Calu3 (cell line): Measurements from ENCODE around the gene FAM156A. TPM values are rescaled to one million over a fixed set of nuclear protein-coding genes. Genes with fewer than 3 reads are reported as not detected.

ENCODE experiments used
- BruUV-seq: library from RNA; stranded (reverse); fragments of 400-500 nt; replicated peaks from 2 replicates; lab custom pipeline; 2021; lab: Mats Ljungman, UMichigan
- CTCF ChIA-PET: fragments of 300-600 bp; sonication (Branson Sonifier 250); formaldehyde crosslinking; loops from one replicate; lab custom pipeline; 2022; ENCODE audit warnings: antibody characterized with exemption; lab: Charles Lee
- DNase-seq: peaks from one replicate; pipeline ENCODE4 v3.0.0; 2022
- H3K27ac Mint-ChIP-seq: one replicate; pipeline ENCODE4 v1.8.0; 2022; ENCODE audit warnings: mixed read lengths; ENCODE audit not compliant: unreplicated experiment
- H3K27me3 Mint-ChIP-seq: one replicate; pipeline ENCODE4 v1.8.0; 2022; ENCODE audit warnings: mixed read lengths; ENCODE audit not compliant: unreplicated experiment
- H3K36me3 Mint-ChIP-seq: one replicate; pipeline ENCODE4 v1.8.0; 2022; ENCODE audit warnings: mild to moderate bottlenecking, moderate library complexity, mixed read lengths; ENCODE audit not compliant: insufficient read depth, unreplicated experiment
- H3K4me1 Mint-ChIP-seq: one replicate; pipeline ENCODE4 v1.8.0; 2022; ENCODE audit warnings: mild to moderate bottlenecking, low read depth, mixed read lengths; ENCODE audit not compliant: unreplicated experiment
- H3K4me3 Mint-ChIP-seq: one replicate; pipeline ENCODE4 v1.8.0; 2022; ENCODE audit warnings: mild to moderate bottlenecking, low read depth, moderate library complexity, mixed read lengths; ENCODE audit not compliant: unreplicated experiment
- H3K9me3 Mint-ChIP-seq: one replicate; pipeline ENCODE4 v1.8.0; 2022; ENCODE audit warnings: low read depth, mixed read lengths; ENCODE audit not compliant: unreplicated experiment
- CTCF ChIP-seq: fragments of 200-600 bp; IDR thresholded peaks from one replicate; pipeline ENCODE4 v1.8.0; 2022; ENCODE audit warnings: antibody characterized with exemption; ENCODE audit not compliant: unreplicated experiment
- intact Hi-C: fragments of 100-400 bp; cut with micrococcal nuclease; formaldehyde crosslinking; loops from one replicate; pipeline ENCODE4 v1.10.0; 2022; ENCODE audit not compliant: unreplicated experiment
- total RNA-seq: library from RNA; stranded (reverse); gene quantifications from 2 replicates; pipeline ENCODE4 v1.2.3, GENCODE V29; 2022

FAM156A gene
- total RNA-seq, 1 experiment from 2014 or later: 18.0 TPM

- intact Hi-C loops: no loop called here
- Mint-ChIP-seq H3K36me3 (no peaks in the 10 kb centered on the region), H3K27me3 (peaks cover 84% of the 10 kb centered on the region), H3K4me3 (no peak overlapping the region), H3K4me1 (peaks cover 8% of the 10 kb centered on the region), H3K9me3 (no peaks in the 10 kb centered on the region), H3K27ac (no peak overlapping the region)
- no peak for TF ChIP-seq CTCF
- BruUV-seq: no TSS peak
- DNase-seq: no peak
- CTCF ChIA-PET: no interaction called here
Measured at GRCh38 chrX:53003111-53003510, 44.8 kb upstream of the FAM156A start.

- H3K27me3 Mint-ChIP-seq: peaks cover 72% of the 10 kb centered on the region
- TF ChIP-seq CTCF: no peak
- no peak overlapping the region for H3K27ac Mint-ChIP-seq
- H3K36me3 Mint-ChIP-seq: no peaks in the 10 kb centered on the region
- peaks cover 8% of the 10 kb centered on the region for H3K4me1 Mint-ChIP-seq
- no peak overlapping the region for H3K4me3 Mint-ChIP-seq
- intact Hi-C loops: no loop called here
- BruUV-seq: no TSS peak
- H3K9me3 Mint-ChIP-seq: no peaks in the 10 kb centered on the region
- CTCF ChIA-PET: no interaction called here
- DNase-seq: no peak
Measured at GRCh38 chrX:53001958-53002357, 43.6 kb upstream of the FAM156A start.

- no peak overlapping the region for H3K27ac Mint-ChIP-seq
- no peak overlapping the region for H3K4me3 Mint-ChIP-seq
- H3K27me3 Mint-ChIP-seq: peaks cover 62% of the 10 kb centered on the region
Measured at GRCh38 chrX:53000447-53001135, 42.3 kb upstream of the FAM156A start.

GRCh38 chrX:52995987-52996331 is 37.6 kb upstream of the FAM156A start:
- H3K9me3 Mint-ChIP-seq: no peaks in the 10 kb centered on the region
- CTCF ChIA-PET: interaction anchor here (1.3 to 1.6 kb wide), 2 partner anchors 61 to 77 kb away, joined by 3 read pairs; no protein-coding TSS in a partner anchor
- BruUV-seq: no TSS peak

More at GRCh38 chrX:53000447-53001135, 42.3 kb upstream of the FAM156A start:
- Mint-ChIP-seq H3K9me3 (no peaks in the 10 kb centered on the region), H3K36me3 (peaks cover 2% of the 10 kb centered on the region), H3K4me1 (peaks cover 8% of the 10 kb centered on the region)
- TF ChIP-seq CTCF: no peak
- DNase-seq: no peak
- CTCF ChIA-PET: no interaction called here
- BruUV-seq: no TSS peak
- intact Hi-C loops: no loop called here

More at GRCh38 chrX:52995987-52996331, 37.6 kb upstream of the FAM156A start:
- Mint-ChIP-seq H3K27me3 (peaks cover 24% of the 10 kb centered on the region), H3K36me3 (peaks cover 14% of the 10 kb centered on the region), H3K4me3 (peak overlapping the region; percentile 89), H3K4me1 (peaks cover 11% of the 10 kb centered on the region), H3K27ac (peak overlapping the region; percentile 100)
- DNase-seq: no peak
- intact Hi-C loops: no loop called here
- no peak for TF ChIP-seq CTCF
